Measurements from ENCODE around the gene BCAS3.

GRCh38 chr17:61404663-61404912 lies 726.9 kb downstream of the BCAS3 start:
- TF ChIP-seq POLR2A (IDR thresholded peaks at IDR 0.05) = no peak
- no peak for TF ChIP-seq CTCF (IDR thresholded peaks at IDR 0.05)
